Erythroblast (primary cell): ENCODE results near the gene FOXC1.

ENCODE experiments used
- DNase-seq, 2 experiments: peaks; one replicate each; lab custom pipeline; 2025; lab: John Stamatoyannopoulos, UW
- GATA1 ChIP-seq: IDR thresholded peaks from 2 replicates; pipeline ENCODE4 v1.6.1; 2011; ENCODE audit warnings: low read depth, mild to moderate bottlenecking, control low read depth, low read length, moderate library complexity
- POLR2A ChIP-seq: IDR thresholded peaks from 2 replicates; pipeline ENCODE4 v1.6.1; 2011; ENCODE audit warnings: mild to moderate bottlenecking, low read length

Gene FOXC1

DNA sequence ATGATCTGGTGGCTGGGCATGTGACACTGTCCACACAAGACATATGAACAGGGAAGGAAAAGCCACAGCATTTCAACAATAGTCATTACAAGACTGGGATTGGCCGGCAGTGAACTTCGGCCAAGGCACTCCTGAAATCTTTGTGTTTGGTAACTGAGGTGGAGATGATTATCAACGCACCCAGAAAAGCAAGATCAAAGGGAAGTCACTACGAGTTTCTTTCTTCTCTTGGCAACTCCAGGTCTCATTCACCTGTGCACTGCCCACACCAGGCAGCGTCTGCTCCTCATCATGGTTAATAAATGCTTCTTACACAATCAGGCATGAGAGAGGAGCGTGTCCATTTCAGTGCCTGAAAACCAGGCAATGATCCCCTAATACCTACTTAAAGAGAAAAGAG is 20.5 kb upstream of the FOXC1 start:
- TF ChIP-seq POLR2A: no peak
- TF ChIP-seq GATA1: no peak
- no peak for DNase-seq

DNA sequence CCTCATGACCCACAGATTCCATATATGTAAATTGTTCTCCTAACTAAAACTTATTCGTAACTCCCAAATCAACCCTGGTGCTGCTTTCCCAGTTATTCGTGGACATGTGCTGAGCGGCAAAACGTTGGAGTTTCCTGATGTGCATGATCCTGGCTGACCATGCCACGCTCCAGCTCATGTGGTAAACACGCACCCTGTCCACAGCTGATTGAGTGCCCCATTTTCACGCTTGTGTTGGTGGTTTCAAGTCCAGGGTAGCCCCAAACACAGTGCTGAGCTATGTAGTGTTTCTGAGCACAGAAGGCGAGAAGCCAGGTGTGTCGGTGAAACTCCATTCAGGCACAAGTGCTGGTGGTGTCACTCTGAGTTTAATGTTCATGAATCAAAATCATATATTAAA is 19.1 kb upstream of the FOXC1 start:
- no peak for DNase-seq
- TF ChIP-seq POLR2A (no peak), GATA1 (no peak)

DNA sequence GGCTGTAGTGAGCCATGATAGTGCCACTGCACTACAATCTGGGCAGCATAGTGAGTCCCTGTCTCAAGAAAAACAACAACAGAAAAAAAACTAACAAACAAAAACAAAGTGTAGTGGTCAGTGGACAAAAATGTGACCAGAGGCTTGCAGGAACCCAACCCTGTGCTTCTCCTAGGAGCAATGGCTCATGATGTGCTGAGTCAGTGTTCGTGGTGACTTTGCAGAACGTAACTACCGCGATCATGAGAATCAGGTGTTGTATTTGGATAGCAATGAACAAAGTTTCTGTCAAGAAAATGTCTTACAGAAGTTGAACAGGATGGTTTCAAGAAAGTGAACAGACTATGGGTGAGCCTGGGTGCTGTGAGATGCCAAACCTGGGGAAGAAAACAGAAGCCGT is 18.5 kb upstream of the FOXC1 start:
- DNase-seq: no peak
- TF ChIP-seq GATA1 (no peak), POLR2A (no peak)

DNA sequence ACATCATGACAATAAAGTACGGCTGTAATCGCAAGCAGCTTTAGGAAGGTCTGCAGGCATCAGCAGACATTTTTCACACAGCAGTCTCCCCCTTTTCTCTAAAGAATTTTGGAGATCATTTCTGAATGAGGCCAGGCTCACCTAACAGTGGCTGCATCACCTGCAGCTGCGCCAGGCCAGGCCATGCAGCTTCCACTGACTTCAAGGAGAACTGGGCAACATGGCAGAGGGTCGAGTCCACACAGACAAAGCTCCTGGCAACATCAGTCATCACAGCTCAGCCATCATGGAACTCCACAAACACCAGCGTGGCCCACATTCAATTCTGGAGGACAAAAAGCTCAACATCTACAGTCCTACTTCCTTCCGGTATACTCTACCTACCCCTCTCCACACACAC is 17.8 kb upstream of the FOXC1 start:
- DNase-seq: no peak
- no peak for TF ChIP-seq POLR2A
- no peak for TF ChIP-seq GATA1

DNA sequence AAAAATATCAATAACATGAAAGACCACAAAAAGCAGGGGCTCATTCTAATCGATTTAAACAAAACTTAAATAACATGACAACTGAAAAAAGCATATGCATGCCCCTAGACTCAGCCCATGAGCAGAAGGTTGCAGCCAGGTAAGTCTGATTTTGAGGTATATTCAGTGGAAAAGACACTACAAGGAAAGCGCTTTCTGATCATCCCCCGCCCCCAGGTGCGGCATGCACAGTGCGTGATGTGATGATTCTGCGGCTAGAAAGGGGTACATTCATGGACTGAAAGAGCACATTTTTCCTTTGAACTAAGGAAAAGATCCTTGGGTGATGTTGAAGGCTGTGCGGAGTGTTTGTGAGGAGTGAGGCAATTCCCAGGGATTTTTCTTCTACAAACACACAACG is 16.9 kb upstream of the FOXC1 start:
- TF ChIP-seq POLR2A: no peak
- no peak for TF ChIP-seq GATA1

DNA sequence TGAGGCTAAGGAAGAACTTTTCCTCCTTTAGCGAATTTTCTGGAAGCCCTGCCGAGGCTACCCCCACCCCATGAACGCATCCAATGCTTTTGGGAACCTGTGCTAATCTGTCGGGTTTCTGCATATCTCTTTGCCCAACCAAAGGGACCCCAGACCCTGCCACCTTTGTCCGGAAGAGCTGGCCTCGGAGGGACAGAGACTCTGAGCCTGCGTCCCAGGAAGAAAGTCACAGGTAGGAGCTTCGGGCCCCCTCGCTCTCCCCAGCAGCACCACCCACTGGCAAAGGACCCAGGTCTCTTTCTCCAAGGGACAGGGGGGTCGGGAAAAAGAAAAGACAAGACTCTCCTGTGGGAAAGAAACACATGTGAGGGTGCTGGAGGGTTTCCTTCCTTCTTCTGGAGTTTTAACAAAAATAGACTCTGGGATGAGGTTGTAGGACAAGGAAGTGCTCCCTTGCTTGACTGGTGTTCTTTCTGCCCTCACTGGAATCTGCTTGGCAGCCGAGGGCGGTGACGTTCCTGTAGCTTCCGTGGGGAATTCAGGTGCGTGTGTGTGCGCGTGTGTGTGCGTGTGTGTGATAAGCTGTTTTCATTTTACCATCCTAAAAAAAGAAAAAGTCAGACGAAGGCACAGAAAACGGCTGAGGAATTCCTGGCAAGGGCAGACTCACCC is 16.3 kb upstream of the FOXC1 start:
- no peak for TF ChIP-seq POLR2A
- no peak for TF ChIP-seq GATA1
- no peak for DNase-seq

More for the DNA sequence above, 16.9 kb upstream of the FOXC1 start:
- DNase-seq: no peak

DNA sequence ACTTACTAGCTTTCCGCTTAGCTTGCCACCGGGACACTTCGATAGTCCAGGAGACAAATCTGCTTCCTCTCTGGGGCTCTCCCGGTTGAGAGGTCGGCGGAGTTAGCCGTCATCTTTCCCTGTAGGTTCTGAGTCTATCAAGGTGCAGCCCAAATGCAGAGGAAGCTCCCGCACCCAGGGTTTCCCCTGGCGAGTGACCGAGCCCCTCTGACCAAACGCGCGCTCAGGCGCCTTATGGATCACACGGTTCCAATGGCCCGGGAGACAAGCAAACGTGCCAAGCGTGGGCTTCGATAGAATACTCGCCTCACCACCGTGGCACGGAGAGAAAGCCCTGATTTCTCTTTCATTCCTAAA is 15.8 kb upstream of the FOXC1 start:
- no peak for DNase-seq
- TF ChIP-seq GATA1: no peak
- TF ChIP-seq POLR2A: no peak

DNA sequence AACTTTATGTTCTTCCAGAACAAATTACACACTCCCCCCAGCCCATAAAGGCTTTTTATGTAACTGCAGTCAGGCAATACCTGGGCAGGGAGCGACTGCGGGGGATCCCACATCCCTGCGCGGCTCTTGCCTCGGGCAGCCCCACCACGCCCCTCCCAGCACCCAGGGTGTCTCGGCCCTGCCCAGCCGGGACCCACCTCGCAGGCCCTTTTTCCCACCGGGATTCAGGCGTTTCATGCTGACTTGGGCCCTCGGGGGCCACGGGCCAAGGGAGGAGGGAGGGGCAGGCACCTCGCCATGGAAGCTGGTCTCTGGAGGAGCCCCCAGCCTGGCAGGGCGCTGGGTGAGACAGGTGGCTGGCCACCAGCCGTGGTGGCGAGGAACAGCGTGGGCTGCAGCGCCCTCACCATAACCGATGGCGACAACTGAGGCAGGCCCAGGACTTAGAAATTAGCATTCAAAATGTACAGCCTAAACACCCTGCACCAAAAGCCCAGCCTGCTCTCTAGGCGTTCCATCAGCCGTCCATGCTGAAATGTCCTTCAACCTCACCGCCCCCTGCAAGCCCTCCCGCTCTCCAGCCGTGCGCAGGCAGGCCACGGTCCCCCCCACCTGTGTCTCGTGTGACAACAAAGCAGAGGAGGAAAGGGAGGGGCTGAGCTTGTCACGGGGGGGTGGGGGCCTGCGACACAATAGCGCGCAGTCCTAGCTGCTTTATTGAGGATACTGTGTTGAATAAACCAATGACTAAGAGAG is 15.1 kb upstream of the FOXC1 start:
- DNase-seq: no peak
- TF ChIP-seq POLR2A: no peak
- TF ChIP-seq GATA1: no peak

DNA sequence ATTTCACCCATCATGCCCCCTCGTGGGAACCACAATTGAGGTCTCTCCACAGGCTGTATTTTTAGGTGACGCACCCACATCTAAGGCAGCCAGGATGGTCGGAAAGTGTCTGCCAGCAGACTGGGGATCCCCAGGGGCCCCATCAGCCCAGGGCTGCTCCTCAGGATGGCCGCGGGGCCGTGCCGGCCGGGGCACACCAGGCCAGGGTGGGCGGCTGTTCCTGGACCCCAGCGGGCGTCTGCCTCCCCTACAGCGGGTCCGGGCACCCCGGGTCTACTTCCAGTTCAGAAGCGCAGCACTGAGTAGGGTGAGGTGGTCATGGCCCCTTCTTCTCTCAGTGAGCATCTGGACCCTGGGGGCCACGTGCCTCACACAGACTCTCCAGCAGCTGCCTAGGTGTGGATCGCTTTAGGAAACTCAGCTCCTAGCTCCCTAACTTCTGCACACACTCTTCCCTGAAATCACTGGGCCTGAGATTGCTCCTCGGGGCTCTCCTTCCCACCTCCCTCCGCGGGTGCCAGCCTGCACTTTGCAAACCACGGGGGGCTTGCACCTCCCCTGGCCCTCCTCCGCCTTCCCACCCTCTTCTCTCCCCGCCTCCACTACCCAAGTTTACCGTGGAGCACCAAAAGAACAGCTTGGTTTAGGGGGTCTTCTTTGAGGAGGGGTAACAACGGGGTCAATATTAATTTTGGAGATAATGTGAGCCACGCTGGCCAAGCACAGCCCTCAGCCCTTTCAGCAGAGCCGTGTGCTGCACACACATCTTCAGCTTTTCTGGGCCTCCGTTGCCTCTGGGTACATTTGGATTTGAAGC is 14.2 kb upstream of the FOXC1 start:
- TF ChIP-seq GATA1 (no peak), POLR2A (no peak)
- DNase-seq: no peak

DNA sequence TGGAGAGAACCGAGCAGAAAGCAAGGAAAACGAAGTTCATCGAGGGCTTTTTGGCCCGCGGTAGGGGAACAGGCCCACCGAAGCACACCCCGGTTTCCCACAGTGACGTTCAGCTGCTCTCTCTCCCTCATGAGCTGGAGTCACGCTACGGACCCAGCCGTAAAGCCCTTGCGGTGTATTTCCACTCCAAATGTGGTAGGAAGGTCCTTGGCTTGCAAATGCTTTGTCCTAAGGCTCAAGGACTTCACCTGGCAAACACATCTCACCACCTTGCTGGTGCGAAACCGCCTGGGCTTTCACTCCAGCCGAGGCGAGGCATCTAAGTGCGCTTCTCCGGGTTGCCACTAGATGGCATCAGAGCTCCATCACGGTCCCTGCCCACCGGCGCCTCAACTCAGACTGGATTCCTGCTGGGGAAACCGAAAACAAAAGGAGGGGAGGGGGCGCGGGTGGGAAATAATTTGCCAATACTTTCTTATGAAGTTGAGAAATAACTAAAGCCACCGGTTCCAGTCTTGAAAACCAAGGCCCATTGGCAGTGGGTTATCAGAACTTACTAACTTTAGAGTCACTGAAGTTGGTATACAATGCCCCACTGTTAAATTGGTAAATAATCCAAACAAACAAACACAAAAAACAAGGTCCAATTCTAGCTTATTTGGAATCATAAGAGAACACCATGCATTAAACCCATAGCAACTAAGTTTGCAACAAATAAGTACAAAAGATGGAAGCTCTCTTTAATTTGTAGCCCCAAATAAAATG is 13.4 kb upstream of the FOXC1 start:
- TF ChIP-seq POLR2A (no peak), GATA1 (no peak)
- peak; percentile 50 to 73 for DNase-seq

DNA sequence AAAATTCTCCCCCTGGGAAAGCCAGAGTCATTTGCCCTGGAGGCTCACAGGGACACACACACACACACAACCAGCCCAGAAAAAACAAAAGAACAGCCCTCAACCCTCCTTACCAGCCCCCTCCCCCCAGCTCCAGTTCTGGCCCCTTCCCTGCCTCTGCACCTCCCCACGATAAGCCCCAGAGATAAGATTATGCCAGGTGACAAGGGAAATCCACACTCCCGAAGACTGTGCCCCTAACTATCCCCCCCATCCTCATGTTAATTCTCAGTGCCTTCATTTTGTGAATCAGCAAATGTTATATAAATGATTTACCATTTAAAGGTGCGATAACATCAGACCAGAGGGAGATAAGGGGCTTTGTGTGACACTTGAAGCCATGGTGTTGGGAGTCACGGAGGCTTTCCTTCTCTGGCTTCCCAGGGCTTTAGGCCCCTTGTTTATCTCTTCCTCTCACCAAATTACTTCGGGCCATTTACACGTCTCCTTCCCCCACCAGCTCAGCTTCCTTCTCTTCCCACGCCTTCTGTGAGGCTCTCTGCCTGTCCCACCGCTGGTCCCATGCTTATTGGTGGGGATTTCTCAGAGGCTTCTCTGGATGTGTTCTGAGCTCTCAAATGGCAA is 12.5 kb upstream of the FOXC1 start:
- no peak for TF ChIP-seq POLR2A
- TF ChIP-seq GATA1: no peak
- no peak for DNase-seq

DNA sequence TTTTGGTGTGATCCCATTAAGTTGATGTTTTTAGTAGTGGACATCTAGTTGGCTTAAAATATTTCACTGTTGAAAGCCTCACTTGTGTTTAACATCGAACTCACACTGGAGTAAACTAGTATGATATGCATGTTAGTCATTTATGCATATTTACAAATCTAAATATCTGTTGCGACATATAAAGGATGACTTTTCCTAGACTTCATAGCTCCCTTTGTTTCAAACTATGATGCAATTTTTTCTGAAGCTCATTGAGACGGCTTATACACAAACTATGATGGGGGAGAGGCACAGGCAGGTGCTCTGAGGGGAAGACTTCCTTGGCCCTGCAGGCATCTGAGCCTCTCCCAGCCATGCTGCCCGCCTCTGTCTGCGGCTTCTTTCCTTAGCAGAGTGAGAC is 11.8 kb upstream of the FOXC1 start:
- DNase-seq: no peak
- TF ChIP-seq GATA1 (no peak), POLR2A (no peak)

DNA sequence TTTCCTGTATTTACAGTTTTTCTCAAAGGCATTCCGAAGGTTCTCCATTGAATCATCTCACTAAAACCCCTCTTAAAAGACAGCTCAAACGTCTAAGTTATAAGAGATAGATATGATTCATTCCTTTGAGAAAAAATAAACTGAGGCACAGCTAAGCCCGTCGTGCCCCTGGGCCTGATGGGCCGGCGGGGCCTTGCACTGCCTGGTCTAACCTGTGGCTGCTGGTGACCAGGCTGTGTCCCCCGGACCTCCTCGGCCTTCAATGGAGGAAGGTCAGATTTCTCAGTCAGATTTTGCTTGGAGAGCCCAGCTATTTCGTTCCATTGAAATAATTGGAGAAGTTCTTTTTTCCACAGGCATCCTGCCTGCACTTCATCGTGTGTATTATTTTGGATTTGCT is 11.3 kb upstream of the FOXC1 start:
- TF ChIP-seq POLR2A (no peak), GATA1 (no peak)
- no peak for DNase-seq

DNA sequence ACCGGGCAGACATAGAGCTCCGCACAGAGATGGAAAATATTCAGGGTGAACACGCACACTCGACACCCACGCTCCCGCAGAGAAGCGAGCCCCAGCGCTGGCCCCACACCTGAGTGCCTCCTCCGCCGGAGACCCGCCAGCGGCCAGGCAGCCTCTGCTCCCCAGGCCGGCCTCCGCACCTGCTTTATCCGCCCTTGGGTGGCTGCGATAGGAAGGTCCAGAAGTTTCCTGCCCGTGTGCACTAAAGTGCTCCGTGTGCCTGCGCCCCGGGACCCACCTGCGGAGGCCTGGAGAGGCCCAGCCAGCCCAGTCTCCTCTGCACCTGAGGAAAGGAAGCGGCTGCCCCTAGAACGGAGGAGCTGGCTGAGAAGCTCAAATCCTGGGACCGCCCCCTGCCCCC is 10.8 kb upstream of the FOXC1 start:
- TF ChIP-seq POLR2A (no peak), GATA1 (no peak)
- DNase-seq: no peak
